GM12864 (cell line): Measurements from ENCODE around the gene IFNLR1.

Source experiments
- DNase-seq: peaks from one replicate; pipeline ENCODE4 v3.0.0-alpha.2; 2011; ENCODE audit warnings: low read depth
- H3K4me3 ChIP-seq: 2 replicates; pipeline ENCODE4 v1.5.1; 2011; ENCODE audit warnings: mild to moderate bottlenecking, low read depth, low read length, control low read depth
- CTCF ChIP-seq: IDR thresholded peaks from 2 replicates; pipeline ENCODE4 v1.5.1; 2011; ENCODE audit warnings: low read depth, mild to moderate bottlenecking, moderate library complexity, low read length, control low read depth, inconsistent platforms; ENCODE audit errors: missing control alignments

IFNLR1 gene

DNA sequence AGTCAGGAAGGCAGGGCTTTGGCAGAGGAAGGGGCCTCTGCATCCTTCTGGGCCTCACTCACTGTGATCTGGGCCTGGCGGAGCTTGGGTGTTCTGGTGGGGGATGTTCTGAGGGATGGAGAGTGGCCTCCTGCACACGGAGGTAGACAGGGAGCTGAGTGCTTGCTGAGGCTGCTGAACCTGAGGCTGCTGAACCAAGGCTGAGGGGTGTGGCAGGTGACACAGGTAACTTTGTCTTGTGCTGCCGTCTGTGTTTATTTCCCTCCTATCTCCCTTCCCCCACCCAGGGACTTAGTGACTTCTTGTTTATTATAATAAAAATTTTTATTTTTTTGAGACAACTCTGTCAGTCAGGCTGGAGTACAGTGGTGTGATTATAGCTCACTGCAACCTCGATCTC is 37.7 kb upstream of the IFNLR1 start:
- no peak for TF ChIP-seq CTCF
- no peak overlapping the region for H3K4me3 ChIP-seq
- DNase-seq = no peak

GRCh38 chr1:24224086-24224485 is 37.0 kb upstream of the IFNLR1 start:
- no peak for DNase-seq
- no peak overlapping the region for H3K4me3 ChIP-seq
- TF ChIP-seq CTCF = no peak

GRCh38 chr1:24222793-24223192 is 35.7 kb upstream of the IFNLR1 start:
- TF ChIP-seq CTCF = no peak
- no peak for DNase-seq
- no peak overlapping the region for H3K4me3 ChIP-seq

DNA sequence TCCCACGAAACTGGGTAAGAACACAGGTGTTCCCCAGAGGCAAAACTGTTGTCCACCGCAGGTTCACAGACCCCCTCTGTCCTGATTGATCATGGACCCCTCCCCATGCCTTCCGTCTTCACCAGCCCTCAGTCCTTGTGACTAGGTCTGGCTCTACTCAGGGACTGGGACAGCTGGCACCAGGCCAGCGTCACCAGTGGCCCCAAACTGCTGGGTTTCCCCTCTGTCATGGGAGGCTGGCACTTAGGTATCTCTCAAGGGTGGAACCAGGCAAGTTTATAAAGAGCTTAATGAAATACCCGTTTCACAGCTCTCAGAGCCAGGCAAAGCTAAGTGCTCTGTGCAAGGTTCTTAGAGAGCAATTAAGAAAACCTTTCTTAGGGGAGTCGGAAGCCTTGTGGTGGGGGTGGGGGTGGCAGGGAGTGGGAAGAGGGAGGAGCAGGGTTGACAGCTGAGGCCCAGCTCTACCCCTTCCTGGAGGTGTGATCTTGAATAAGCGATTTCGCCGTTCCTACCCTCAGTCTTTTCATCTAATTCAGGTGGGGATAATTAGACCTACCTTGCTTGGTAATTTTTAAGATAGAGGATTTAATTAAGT is 35.0 kb upstream of the IFNLR1 start:
- no peak for DNase-seq
- no peak overlapping the region for H3K4me3 ChIP-seq
- TF ChIP-seq CTCF = no peak

DNA sequence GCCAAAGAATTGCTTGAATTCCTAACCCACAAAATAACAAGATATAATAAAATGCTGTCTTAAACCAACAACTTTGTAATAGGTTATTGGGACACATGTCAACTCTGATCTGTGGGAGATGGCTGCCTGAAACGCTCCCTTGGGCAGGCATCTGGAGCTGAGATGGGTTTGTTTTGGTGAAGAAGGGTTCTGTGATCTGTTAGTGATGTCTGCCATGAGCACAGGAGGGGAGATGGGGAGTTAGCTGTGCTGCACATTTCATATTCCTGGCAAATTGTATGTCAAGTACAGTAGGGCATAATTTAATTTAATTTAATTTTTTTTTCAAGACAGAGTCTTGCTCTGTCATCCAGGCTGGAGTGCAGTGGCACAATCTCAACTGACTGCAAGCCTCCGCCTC is 34.2 kb upstream of the IFNLR1 start:
- DNase-seq = no peak
- H3K4me3 ChIP-seq = no peak overlapping the region
- no peak for TF ChIP-seq CTCF

- no peak for DNase-seq
- no peak overlapping the region for H3K4me3 ChIP-seq
- TF ChIP-seq CTCF = no peak
Observed at GRCh38 chr1:24216276-24217074, 29.4 kb upstream of the IFNLR1 start.
